ENCODE results near the gene OBP2B.
"Not testable (repeated sequence)": the region's sequence is repeated elsewhere in the genome, so short reads cannot be mapped to it uniquely, and the experiment has no call there.

Gene OBP2B

GRCh38 chr9:133238272-133238850, 29.3 kb upstream of the OBP2B start:
- DNase-seq (ENCODE audit: low read depth in 2 of 2), result peak in 1 of 2 donors; percentile 5

GRCh38 chr9:133237035-133237731, 28.1 kb upstream of the OBP2B start:
- DNase-seq (ENCODE audit: low read depth in 2 of 2), result no peak

DNA sequence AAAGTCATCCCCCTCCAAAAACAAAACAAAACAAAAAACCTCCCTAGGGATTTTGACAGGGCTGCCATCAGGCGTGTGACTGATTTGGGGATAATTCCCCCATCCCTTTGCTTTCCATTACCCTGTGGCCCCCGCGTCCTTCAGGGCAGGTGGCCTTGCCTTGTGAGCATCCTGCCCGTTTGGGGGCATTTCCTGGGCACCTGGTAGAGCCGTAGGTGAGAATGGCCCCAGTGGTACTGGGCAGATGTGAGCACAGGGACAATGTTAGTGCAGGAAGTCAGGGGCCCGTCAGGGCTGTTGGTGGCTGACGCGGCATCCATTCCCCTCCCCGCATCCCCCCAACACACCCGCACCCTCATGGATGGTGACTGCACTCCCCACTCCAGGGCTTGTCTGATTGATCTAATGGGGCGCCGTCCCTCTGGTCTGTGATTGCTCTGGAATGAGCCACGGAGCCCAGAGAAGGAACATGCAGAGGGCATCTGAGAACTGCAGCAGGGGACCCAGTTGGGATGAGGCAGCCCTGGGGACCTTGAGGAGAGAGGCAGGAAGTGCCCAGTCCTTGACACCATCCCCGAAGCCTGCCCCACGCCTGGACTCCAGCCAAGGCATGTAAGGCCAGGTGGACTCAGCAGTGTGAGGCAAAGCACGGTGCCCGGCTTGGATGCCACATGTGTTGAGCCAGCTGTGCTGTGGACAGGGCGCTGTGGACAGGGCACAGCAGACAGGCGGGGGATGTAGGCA, 27.4 kb upstream of the OBP2B start:
- not testable (repeated sequence) for DNase-seq (ENCODE audit: low read depth in 2 of 2)

GRCh38 chr9:133235549-133236222, 26.6 kb upstream of the OBP2B start:
- DNase-seq (ENCODE audit: low read depth in 2 of 2), result no peak

DNA sequence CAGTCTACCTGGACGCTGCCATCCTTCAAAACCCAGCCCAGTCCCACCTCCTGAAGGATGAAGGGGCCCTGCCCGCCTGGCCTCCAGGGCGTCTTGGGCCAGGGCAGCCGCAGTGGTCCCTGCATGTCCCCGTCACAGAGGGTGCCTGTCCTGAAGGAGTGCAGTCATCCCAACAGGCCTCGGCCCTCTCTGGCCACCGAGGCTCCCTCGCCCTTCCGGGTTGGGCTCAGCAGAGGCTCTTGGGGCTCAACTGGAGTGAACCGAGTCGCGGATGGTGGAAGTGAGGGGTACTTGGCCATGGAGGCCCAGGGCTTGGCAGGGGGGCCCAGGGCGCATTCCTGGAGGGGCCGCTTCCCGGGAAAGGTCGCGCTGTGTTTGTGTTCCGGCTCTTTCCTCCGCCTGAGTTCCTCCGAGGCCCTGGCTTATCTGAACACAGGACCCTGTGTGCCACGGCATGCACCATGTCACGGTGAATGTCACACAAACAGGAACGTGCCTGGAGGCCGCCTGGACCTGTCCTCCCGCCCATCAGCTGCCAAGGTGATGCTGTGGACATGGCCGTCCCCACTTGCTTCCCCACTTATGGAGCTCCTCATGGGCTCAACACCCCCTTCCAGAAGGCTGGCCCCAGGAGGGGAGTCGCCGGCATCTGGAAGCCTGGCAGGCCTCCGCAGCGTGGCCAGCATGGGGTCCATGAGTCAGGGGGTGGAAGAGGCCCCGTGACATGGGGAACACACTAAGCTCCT, 25.7 kb upstream of the OBP2B start:
- no peak for DNase-seq (ENCODE audit: low read depth in 2 of 2)

DNA sequence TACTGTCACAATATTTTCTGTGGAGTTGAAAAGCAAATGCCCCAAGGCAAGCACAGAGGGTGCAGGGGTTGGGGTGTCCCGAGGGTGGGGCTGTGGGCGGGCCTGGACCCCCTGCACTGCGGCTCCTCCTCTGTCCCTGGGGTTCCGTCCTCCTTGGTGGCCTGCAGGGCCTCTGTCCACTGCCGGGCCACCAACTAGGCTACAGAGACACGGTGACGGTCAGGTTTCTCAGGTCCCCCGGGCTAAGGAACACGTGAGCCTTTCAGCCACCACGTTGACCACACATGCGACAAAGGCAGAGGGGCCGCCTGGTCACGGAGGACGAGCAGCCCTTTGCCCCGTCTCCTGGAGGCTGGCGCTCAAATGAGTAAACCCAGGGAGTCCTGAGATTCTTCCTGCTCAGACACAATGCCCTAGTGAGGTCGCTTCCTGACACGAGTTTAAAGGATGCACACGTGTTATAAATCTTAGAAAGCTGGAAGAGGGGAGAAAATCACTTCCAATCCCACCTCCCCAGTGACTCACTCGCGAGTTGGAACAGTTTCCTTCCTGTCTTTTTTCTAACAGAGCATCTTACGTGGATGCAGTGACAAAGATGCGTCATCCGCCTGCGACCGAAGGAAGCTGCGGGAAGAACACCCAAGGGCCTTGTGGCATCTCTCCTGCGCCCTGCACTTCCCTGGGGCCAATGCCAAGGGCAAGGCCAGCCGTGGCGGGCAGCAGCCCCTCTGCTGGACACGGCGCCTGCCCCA, 24.8 kb upstream of the OBP2B start:
- DNase-seq (ENCODE audit: low read depth in 2 of 2), result no peak

GRCh38 chr9:133231934-133232568, 23.0 kb upstream of the OBP2B start:
- DNase-seq (ENCODE audit: low read depth in 2 of 2), result not testable (repeated sequence)

DNA sequence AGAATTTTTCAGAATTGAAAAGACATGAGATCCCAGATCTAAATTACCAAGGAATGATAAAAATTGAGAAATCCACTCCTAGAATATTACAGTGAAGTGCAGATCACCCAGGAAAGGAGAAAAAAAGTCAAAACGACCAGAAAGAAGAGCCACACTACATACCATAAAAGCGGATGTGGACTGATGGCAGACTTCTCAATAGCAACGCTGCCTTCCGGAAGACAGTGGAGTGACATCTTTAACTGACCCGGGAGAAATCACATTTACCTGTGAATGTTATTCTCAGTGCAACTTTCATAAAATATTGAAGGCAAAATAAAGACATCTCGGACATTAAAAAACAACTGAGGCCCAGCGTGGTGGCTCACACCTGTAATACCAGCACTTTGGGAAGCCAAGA, 21.5 kb upstream of the OBP2B start:
- DNase-seq (ENCODE audit: low read depth in 2 of 2), result not testable (repeated sequence)

DNA sequence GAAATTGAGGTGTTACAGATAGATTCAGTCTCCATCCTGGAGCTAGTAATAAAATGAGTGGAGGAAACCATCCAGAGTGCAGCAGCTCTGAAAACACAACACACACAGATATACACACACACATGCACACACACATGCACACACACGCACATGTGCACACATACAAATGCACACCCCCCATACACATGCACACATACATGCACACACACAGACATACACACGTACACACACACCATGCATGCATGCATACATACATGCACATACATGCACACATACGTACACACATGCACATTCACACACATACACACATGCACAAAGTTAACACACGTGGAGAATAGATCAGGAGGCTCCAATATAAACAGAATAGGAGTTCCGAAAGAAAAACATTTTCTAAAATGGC, 21.0 kb upstream of the OBP2B start:
- no peak for DNase-seq (ENCODE audit: low read depth in 2 of 2)

GRCh38 chr9:133228474-133229193, 19.6 kb upstream of the OBP2B start:
- DNase-seq (ENCODE audit: low read depth in 2 of 2), result not testable (repeated sequence)

- DNase-seq (ENCODE audit: low read depth in 2 of 2), result not testable (repeated sequence)
Measured at GRCh38 chr9:133227996-133228395, 18.9 kb upstream of the OBP2B start.

DNA sequence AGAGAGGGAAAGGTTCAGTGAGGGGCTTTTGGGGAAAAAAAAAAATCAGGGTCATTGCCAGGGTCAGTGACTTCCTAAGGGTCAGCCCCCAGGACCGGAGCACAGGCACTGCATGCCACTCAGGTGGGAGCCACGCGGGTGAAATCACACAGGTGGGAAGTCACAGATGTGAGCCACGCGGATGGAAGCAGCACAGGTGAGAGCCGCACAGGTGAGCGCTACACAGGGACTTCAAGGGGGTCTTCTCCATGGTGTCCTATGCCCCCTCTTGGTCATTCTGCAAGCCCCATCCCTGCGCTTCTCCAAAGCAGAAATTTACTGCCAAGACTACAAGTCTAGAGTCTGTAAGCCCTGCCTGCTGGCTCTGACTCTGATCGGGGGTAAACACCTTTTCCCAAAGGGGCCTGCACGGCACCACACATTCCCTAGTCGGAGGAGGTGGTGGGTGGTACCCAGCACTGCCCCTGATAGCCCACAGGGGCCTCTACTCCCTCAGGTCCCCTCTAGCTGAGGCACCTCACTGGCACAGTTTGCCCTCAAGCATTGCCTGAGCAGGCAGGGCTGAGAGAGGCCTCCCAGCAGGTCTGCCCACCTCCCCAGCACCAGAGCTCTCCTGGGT, 18.3 kb upstream of the OBP2B start:
- DNase-seq (ENCODE audit: low read depth in 2 of 2), result no peak

- DNase-seq (ENCODE audit: low read depth in 2 of 2), result no peak
Measured at GRCh38 chr9:133226219-133227171, 17.4 kb upstream of the OBP2B start.

- no peak for DNase-seq (ENCODE audit: low read depth in 2 of 2)
Measured at GRCh38 chr9:133225171-133226011, 16.3 kb upstream of the OBP2B start.

DNA sequence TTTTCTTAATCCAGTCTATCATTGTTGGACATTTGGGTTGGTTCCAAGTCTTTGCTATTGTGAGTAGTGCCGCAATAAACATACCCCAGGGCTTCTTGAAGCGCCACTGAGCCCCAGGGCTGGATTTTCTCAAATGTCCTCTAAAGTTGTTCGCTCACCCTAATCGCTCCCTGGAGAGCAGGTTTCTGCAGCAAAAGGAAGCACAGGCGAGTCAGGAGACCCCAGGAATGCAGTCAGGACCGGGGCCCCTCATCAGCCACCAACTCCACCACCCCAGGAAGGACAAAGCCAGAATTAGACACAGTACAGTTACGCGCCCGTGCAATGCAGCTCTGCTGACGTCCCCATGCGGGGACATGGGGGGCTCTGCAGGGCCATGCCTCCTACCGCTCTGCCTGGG, 15.7 kb upstream of the OBP2B start:
- no peak for DNase-seq (ENCODE audit: low read depth in 2 of 2)

DNA sequence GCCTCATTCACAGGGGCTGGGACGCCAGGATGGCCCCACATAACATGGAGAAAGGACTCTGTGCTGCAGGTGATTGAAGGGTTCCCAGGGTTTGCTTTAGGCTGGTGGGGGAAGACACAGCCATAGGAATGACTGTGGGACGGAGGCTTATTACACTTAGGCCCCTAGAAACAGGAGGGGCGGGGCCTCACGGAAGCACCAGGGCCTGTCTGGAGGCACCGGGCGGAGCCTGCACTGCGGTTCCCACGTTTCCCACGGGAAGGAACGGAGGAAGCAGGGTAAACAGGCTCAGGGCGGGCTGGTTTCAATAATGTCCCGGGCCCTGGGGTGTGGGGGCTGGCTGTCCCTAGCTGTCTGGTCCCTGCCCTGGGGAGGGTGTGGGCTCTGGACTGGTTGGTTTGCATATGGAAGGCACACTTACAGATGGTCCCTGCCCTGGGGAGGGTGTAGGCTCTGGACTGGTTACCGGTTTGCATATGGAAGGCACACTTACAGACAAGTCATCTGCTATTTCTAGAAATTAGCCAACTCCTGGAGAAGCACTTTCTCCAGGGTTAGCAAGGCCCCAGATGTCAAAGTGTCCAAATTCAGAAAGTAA, 14.2 kb upstream of the OBP2B start:
- DNase-seq (ENCODE audit: low read depth in 2 of 2), result not testable (repeated sequence)

DNA sequence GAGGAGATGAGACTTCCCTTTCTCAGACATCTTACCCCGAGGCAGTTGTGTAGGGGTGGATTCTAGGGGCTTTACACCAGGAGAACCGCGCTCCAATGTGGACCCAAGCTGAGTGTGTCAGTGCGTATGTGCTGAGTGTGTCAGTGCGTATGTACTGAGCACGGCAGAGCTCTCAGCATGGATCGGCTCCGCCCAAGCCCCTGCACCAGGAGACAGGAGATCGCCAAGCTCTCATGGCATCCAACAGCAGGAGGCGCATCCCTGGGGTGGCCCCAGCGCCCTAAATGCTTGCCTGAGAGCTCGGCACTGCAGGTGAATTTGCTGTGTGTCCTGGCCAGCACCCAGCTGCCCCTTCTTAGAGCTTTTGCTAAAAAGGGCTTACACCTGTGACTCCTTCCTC, 12.9 kb upstream of the OBP2B start:
- DNase-seq (ENCODE audit: low read depth in 2 of 2), result not testable (repeated sequence)

All from stimulated activated CD4-positive, alpha-beta T cell treated with anti-CD3 and anti-CD28 coated beads, Interleukin-1b, Interleukin-23, amount 100 ng/mL, for 1 hour (primary cell).